ENCODE measurements around the gene ANKMY1.

The ANKMY1 gene

DNA sequence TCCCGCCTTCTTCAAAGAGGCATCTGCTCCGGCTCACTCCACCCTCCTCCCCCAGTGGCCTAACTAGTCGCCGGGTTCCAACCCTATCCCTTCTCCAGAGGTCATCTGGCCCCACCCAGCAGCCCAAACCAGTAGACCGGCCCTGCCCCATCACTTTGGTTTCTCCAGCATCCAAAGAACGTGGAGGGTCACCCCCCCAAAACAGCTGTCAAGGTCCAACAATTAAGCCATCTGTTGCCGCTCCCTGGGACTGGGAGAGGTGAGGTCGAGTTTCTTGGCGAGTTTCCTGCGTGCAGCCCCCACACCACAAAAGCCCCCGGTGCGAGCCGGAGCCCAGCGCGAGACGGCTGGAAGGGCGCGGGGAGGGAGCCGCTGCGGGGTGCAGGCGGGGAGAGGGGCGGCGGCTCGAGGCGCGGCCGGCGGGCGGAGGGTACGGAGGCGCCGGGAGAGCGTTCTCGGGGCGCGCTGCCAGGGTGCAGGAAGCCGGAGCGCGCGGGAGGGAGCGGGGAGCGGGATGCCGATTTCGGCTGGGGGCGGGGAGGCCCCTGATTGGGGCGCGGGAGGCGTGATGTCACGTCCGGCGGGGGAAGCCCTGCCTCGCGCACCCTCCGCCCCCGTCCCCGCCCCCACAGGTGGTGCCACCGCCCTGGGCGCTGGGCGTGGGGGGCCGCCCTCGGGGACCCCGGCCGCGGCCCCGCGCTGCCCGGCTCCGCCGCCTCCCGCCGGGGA, 122.9 kb downstream of the ANKMY1 start:
- peak; percentile 68 for DNase-seq (ENCODE audit: low read depth)

- no peak for DNase-seq (ENCODE audit: low read depth)
These were observed 123.6 kb downstream of the ANKMY1 start for GRCh38 chr2:240433973-240434727.

- no peak for DNase-seq (ENCODE audit: low read depth)
These were observed 124.7 kb downstream of the ANKMY1 start for GRCh38 chr2:240432820-240433801.

GRCh38 chr2:240432430-240432819, 125.4 kb downstream of the ANKMY1 start:
- DNase-seq (ENCODE audit: low read depth): no peak

- no peak for DNase-seq (ENCODE audit: low read depth)
These were observed 125.9 kb downstream of the ANKMY1 start for GRCh38 chr2:240431661-240432424.

DNA sequence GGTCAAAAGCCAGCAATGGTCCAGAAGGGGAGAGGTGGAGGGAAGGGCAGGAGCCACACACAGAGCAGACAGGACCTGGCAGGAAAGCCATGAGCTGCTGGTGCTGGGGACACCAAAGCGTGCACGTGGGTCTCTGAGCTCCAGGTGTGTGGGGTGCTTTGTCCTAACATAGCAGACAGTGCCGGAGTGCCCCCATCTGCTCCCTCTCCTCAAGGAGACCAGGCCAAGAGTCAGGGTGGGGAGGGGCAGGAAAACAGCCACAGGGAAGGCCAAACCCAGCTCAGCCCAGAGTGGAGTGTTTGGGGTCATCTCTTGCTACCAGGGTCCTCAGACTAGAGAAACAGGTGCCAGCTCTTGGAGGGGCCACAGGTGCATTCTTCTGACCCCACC, 126.5 kb downstream of the ANKMY1 start:
- no peak for DNase-seq (ENCODE audit: low read depth)

- no peak for DNase-seq (ENCODE audit: low read depth)
These were observed 127.2 kb downstream of the ANKMY1 start for GRCh38 chr2:240430595-240430994.

- DNase-seq (ENCODE audit: low read depth): no peak
These were observed 127.8 kb downstream of the ANKMY1 start for GRCh38 chr2:240429872-240430491.
